IMR-90 (cell line): Measurements from ENCODE around the gene RPUSD2. TPM values are rescaled to one million over a fixed set of nuclear protein-coding genes. Genes with fewer than 3 reads are reported as not detected.

ENCODE experiments used
- ATAC-seq: fragments of 200-7000 bp; cut with Tn5 transposase; 2 replicates; pipeline ENCODE4 v1.9.1; 2020; ENCODE audit warnings: low read depth, mild to moderate bottlenecking, moderate library complexity
- BruUV-seq: library from RNA; stranded (reverse); fragments of 400-500 nt; replicated peaks from 2 replicates; lab custom pipeline; 2021; lab: Mats Ljungman, UMichigan
- CTCF ChIA-PET: fragments of 300-600 bp; formaldehyde crosslinking; extraction: SDS; loops from one replicate; lab custom pipeline; 2021; ENCODE audit warnings: antibody characterized with exemption; lab: Yijun Ruan, JAX
- POLR2A ChIA-PET: fragments of 300-600 bp; sonication (Branson Sonifier 250); formaldehyde crosslinking; loops from one replicate; lab custom pipeline; 2022; ENCODE audit warnings: antibody characterized with exemption; ENCODE audit not compliant: unreplicated experiment; lab: Charles Lee
- DNase-seq: peaks from one replicate; pipeline ENCODE4 v3.0.0; 2013
- H2AFZ ChIP-seq: replicated peaks from 2 replicates; pipeline ENCODE3; 2013; ENCODE audit warnings: low read length, mild to moderate bottlenecking; ENCODE audit not compliant: poor library complexity
- H2AK5ac ChIP-seq: 2 replicates; pipeline ENCODE4 v1.6.1; 2013; ENCODE audit warnings: low read depth, low read length, inconsistent platforms
- H2AK9ac ChIP-seq: replicated peaks from 2 replicates; pipeline ENCODE3; 2013; ENCODE audit warnings: mild to moderate bottlenecking, low read depth, low read length, moderate library complexity; ENCODE audit not compliant: poor library complexity
- H2BK120ac ChIP-seq: 2 replicates; pipeline ENCODE4 v1.6.1; 2013; ENCODE audit warnings: low read depth, low read length, inconsistent platforms
- H2BK15ac ChIP-seq: 3 replicates; pipeline ENCODE4 v1.6.1; 2013; ENCODE audit warnings: low read depth, low read length, inconsistent platforms
- H2BK20ac ChIP-seq: 2 replicates; pipeline ENCODE4 v1.6.1; 2013; ENCODE audit warnings: low read depth, mild to moderate bottlenecking, inconsistent platforms, low read length, moderate library complexity
- H2BK5ac ChIP-seq: 2 replicates; pipeline ENCODE4 v1.6.1; 2013; ENCODE audit warnings: mild to moderate bottlenecking, low read depth, low read length, inconsistent platforms; ENCODE audit not compliant: poor library complexity, severe bottlenecking
- H3K14ac ChIP-seq: replicated peaks from 2 replicates; pipeline ENCODE4 v1.6.1; 2013; ENCODE audit warnings: low read depth, low read length, inconsistent platforms
- H3K18ac ChIP-seq: 2 replicates; pipeline ENCODE4 v1.6.1; 2013; ENCODE audit warnings: low read depth, low read length, control low read depth
- H3K23ac ChIP-seq: 2 replicates; pipeline ENCODE4 v1.6.1; 2013; ENCODE audit warnings: low read depth, low read length, inconsistent platforms
- H3K27ac ChIP-seq: 2 replicates; pipeline ENCODE4 v1.5.1; 2013; ENCODE audit warnings: mild to moderate bottlenecking, control low read depth, low read length; ENCODE audit not compliant: insufficient read depth
- H3K27me3 ChIP-seq: 2 replicates; pipeline ENCODE4 v1.6.1; 2013; ENCODE audit warnings: low read length; ENCODE audit not compliant: control insufficient read depth, insufficient read depth
- H3K36me3 ChIP-seq: 2 replicates; pipeline ENCODE4 v1.6.1; 2013; ENCODE audit warnings: low read length, mixed read lengths; ENCODE audit not compliant: control insufficient read depth, insufficient read depth
- H3K4ac ChIP-seq: 2 replicates; pipeline ENCODE4 v1.6.1; 2013; ENCODE audit warnings: low read depth, low read length, inconsistent platforms
- H3K4me1 ChIP-seq: 2 replicates; pipeline ENCODE4 v1.6.1; 2013; ENCODE audit warnings: low read length, mixed read lengths; ENCODE audit not compliant: control insufficient read depth, insufficient read depth
- H3K4me2 ChIP-seq: 2 replicates; pipeline ENCODE4 v1.6.1; 2013; ENCODE audit warnings: low read depth, mild to moderate bottlenecking, control low read depth, low read length, moderate library complexity
- H3K4me3 ChIP-seq: 2 replicates; pipeline ENCODE4 v1.5.1; 2013; ENCODE audit warnings: low read depth, mild to moderate bottlenecking, control low read depth, low read length, moderate library complexity; ENCODE audit not compliant: insufficient read depth
- H3K56ac ChIP-seq: 2 replicates; pipeline ENCODE4 v1.6.1; 2013; ENCODE audit warnings: low read length, inconsistent platforms; ENCODE audit not compliant: insufficient read depth; ENCODE audit errors: extremely low read depth
- H3K79me1 ChIP-seq, 2 experiments: 2 replicates each; pipeline ENCODE4 v1.6.1; 2013; ENCODE audit warnings: low read length in 2 of 2, inconsistent platforms in 1 of 2, low read depth in 1 of 2
- H3K9ac ChIP-seq: 2 replicates; pipeline ENCODE4 v1.6.1; 2013; ENCODE audit warnings: low read depth, low read length, control low read depth
- H3K9me1 ChIP-seq: 2 replicates; pipeline ENCODE4 v1.6.1; 2013; ENCODE audit warnings: low read length, inconsistent platforms; ENCODE audit not compliant: insufficient read depth
- H3K9me3 ChIP-seq: 2 replicates; pipeline ENCODE4 v1.6.1; 2013; ENCODE audit warnings: low read length; ENCODE audit not compliant: control insufficient read depth, insufficient read depth
- H4K20me1 ChIP-seq: 2 replicates; pipeline ENCODE4 v1.6.1; 2013; ENCODE audit warnings: low read length, inconsistent platforms; ENCODE audit not compliant: insufficient read depth
- H4K5ac ChIP-seq: 2 replicates; pipeline ENCODE4 v1.6.1; 2013; ENCODE audit warnings: mild to moderate bottlenecking, low read depth, low read length, control low read depth
- H4K8ac ChIP-seq, 2 experiments: 2 replicates each; pipeline ENCODE4 v1.6.1; 2013; ENCODE audit warnings: low read depth in 2 of 2, low read length in 2 of 2, control low read depth in 1 of 2, inconsistent platforms in 1 of 2
- H4K91ac ChIP-seq: 2 replicates; pipeline ENCODE4 v1.6.1; 2013; ENCODE audit warnings: low read depth, low read length, inconsistent platforms; ENCODE audit not compliant: insufficient read depth
- BHLHE40 ChIP-seq: fragments of 150-350 bp; IDR thresholded peaks from 2 replicates; pipeline ENCODE4 v1.6.1; 2016; ENCODE audit warnings: mild to moderate bottlenecking, low read depth, low read length
- CHD1 ChIP-seq: IDR thresholded peaks from 2 replicates; pipeline ENCODE4 v1.6.1; 2012; ENCODE audit warnings: low read depth, low read length, improper control_type of control experiment
- ELK1 ChIP-seq: fragments of 150-350 bp; IDR thresholded peaks from 2 replicates; pipeline ENCODE4 v1.6.1; 2016; ENCODE audit warnings: low read depth, mild to moderate bottlenecking, low read length, moderate library complexity, borderline replicate concordance
- FOS ChIP-seq: fragments of 150-350 bp; IDR thresholded peaks from 2 replicates; pipeline ENCODE4 v1.6.1; 2016; ENCODE audit warnings: low read depth, low read length
- MAFK ChIP-seq: IDR thresholded peaks from 2 replicates; pipeline ENCODE4 v1.6.1; 2012; ENCODE audit warnings: low read depth, low read length, improper control_type of control experiment
- MAZ ChIP-seq: IDR thresholded peaks from 2 replicates; pipeline ENCODE4 v1.6.1; 2012; ENCODE audit warnings: low read depth, mild to moderate bottlenecking, low read length, improper control_type of control experiment, moderate library complexity, borderline replicate concordance
- MXI1 ChIP-seq: IDR thresholded peaks from 2 replicates; pipeline ENCODE4 v1.6.1; 2012; ENCODE audit warnings: low read depth, mild to moderate bottlenecking, low read length, moderate library complexity, borderline replicate concordance
- NFE2L2 ChIP-seq: fragments of 150-350 bp; IDR thresholded peaks from 2 replicates; pipeline ENCODE4 v1.6.1; 2016; ENCODE audit warnings: low read depth, mild to moderate bottlenecking, low read length
- POLR2A ChIP-seq: IDR thresholded peaks from 2 replicates; pipeline ENCODE4 v1.6.1; 2012; ENCODE audit warnings: mild to moderate bottlenecking, low read depth, low read length
- RAD21 ChIP-seq: IDR thresholded peaks from 2 replicates; pipeline ENCODE4 v1.6.1; 2012; ENCODE audit warnings: low read length, improper control_type of control experiment
- RCOR1 ChIP-seq: IDR thresholded peaks from 2 replicates; pipeline ENCODE4 v1.6.1; 2012; ENCODE audit warnings: mild to moderate bottlenecking, low read length, improper control_type of control experiment; ENCODE audit not compliant: insufficient replicate concordance
- RFX5 ChIP-seq: IDR thresholded peaks from 2 replicates; pipeline ENCODE4 v1.8.0; 2012; ENCODE audit warnings: low read depth, mild to moderate bottlenecking, low read length, moderate library complexity
- SMC3 ChIP-seq: fragments of 150-350 bp; IDR thresholded peaks from 2 replicates; pipeline ENCODE4 v1.6.1; 2016; ENCODE audit warnings: low read depth, mild to moderate bottlenecking, antibody characterized with exemption, low read length, moderate library complexity
- USF2 ChIP-seq: fragments of 150-350 bp; IDR thresholded peaks from 2 replicates; pipeline ENCODE4 v1.6.1; 2017; ENCODE audit warnings: mild to moderate bottlenecking, antibody characterized with exemption, low read length, low read depth
- WGBS, 2 experiments: methylation state at CpG; one replicate each; pipeline versions ENCODE4 v1.1.5 to v1.1.7; 2013; ENCODE audit warnings: missing lambda C conversion rate in 2 of 2; ENCODE audit not compliant: insufficient read length in 1 of 2; ENCODE audit errors: extremely low coverage in 2 of 2; 5-methylcytosine and 5-hydroxymethylcytosine counted together
- dilution Hi-C: fragments of 300-500 bp; cut with HindIII; formaldehyde crosslinking; loops from one replicate; pipeline ENCODE4 v1.14.3; 2018; ENCODE audit warnings: low sequenced_read_pairs; ENCODE audit not compliant: unreplicated experiment
- in situ Hi-C: fragments of 300-500 bp; cut with MboI; formaldehyde crosslinking; loops from 3 replicates; pipeline ENCODE4 v1.14.3; 2019; ENCODE audit warnings: low sequenced_read_pairs, inconsistent platforms, mixed read lengths
- intact Hi-C: fragments of 100-400 bp; cut with micrococcal nuclease; formaldehyde crosslinking; loops from 2 replicates; pipeline ENCODE4 v1.10.0; 2022
- polyA plus RNA-seq, 3 experiments: library from polyadenylated mRNA; depleted of rRNA; stranded (reverse); fragments of >200 nt; gene quantifications; 2 replicates each; pipeline ENCODE4 v1.2.3, GENCODE V29; 2012; ENCODE audit warnings: low replicate concordance in 1 of 3
- total RNA-seq: library from RNA; depleted of rRNA; stranded (reverse); fragments of >200 nt; gene quantifications from 2 replicates; pipeline ENCODE4 v1.2.3, GENCODE V29; 2012
- TF ChIP-seq, protein P1 (sequence below): conservative IDR thresholded peaks from 2 replicates; pipeline ENCODE4 v1.5.1; 2012; ENCODE audit warnings: mild to moderate bottlenecking, low read depth, low read length, improper control_type of control experiment

RPUSD2 gene
- total and polyA plus RNA-seq, 2 of the 4 experiments (the other 2 are of a cell fraction), result 7.4 to 13.4 TPM

DNA sequence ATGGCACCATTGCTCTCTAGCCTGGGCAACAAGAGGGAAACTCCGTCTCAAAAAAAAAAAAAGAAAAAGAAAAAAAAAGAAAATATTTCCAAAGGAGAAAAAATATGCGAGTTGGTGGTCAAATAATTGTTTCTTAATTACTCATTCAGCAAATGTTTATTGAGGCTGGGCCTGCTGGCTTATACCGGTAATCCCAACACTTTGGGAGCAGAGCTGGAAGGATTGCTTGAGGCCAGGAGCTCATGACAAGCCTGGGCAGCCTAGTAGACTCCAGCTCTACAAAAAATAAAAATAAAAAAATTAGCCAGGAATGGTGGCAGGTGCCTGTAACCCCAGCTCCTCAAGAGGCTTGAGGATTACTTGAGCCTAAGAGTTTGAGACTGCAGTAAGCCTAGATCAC, 29.0 kb downstream of the RPUSD2 start:
- intact Hi-C loops, result no loop called here
- H3K9me3 ChIP-seq, result no peaks in the 10 kb centered on the region
- no TSS peak for BruUV-seq
- no peak overlapping the region for H2AK9ac ChIP-seq
- no peak overlapping the region for H3K4me2 ChIP-seq
- WGBS, 2 experiments, result no CpG with 5 or more reads among the region's 3 CpGs
- DNase-seq (no peak), ATAC-seq (no peak)
- H2BK120ac ChIP-seq, result no peak overlapping the region
- H2BK20ac ChIP-seq, result no peak overlapping the region
- H2BK5ac ChIP-seq, result no peak overlapping the region
- in situ Hi-C loops, result no loop called here
- no peak overlapping the region for H3K4ac ChIP-seq
- H3K14ac ChIP-seq, result no peak overlapping the region
- CTCF ChIA-PET, result interaction anchor here (0.6 to 0.7 kb wide), 2 partner anchors 98 to 243 kb away, joined by 3 to 4 read pairs; no protein-coding TSS in a partner anchor
- H3K4me1 ChIP-seq, result no peaks in the 10 kb centered on the region
- H4K8ac ChIP-seq, result peak overlapping the region in 1 of 2 experiments; percentile 25; a peak in 1 of 4 replicates
- H2AFZ ChIP-seq, result no peak overlapping the region
- H3K36me3 ChIP-seq, result no peaks in the 10 kb centered on the region
- no peak overlapping the region for H4K91ac ChIP-seq
- H3K9me1 ChIP-seq, result no peaks in the 10 kb centered on the region
- H2BK15ac ChIP-seq, result no peak overlapping the region
- POLR2A ChIA-PET, result no interaction called here
- no peak overlapping the region for H3K56ac ChIP-seq
- no peak overlapping the region for H3K9ac ChIP-seq
- peaks cover 15 to 42% of the 10 kb centered on the region in 2 experiments for H3K79me1 ChIP-seq
- H4K5ac ChIP-seq, result no peak overlapping the region
- H4K20me1 ChIP-seq, result no peaks in the 10 kb centered on the region
- H3K27me3 ChIP-seq, result no peaks in the 10 kb centered on the region
- dilution Hi-C loops, result no loop called here
- no peak for TF ChIP-seq RAD21
- TF ChIP-seq BHLHE40, result no peak
- TF ChIP-seq CHD1, result no peak
- TF ChIP-seq NFE2L2, result no peak
- TF ChIP-seq MAFK, result no peak
- no peak for TF ChIP-seq MXI1
- TF ChIP-seq FOS, result no peak
- TF ChIP-seq RFX5, result no peak
- TF ChIP-seq MAZ, result no peak
- TF ChIP-seq USF2, result no peak
- TF ChIP-seq RCOR1, result no peak
- TF ChIP-seq ELK1, result no peak
- TF ChIP-seq, protein P1, sequence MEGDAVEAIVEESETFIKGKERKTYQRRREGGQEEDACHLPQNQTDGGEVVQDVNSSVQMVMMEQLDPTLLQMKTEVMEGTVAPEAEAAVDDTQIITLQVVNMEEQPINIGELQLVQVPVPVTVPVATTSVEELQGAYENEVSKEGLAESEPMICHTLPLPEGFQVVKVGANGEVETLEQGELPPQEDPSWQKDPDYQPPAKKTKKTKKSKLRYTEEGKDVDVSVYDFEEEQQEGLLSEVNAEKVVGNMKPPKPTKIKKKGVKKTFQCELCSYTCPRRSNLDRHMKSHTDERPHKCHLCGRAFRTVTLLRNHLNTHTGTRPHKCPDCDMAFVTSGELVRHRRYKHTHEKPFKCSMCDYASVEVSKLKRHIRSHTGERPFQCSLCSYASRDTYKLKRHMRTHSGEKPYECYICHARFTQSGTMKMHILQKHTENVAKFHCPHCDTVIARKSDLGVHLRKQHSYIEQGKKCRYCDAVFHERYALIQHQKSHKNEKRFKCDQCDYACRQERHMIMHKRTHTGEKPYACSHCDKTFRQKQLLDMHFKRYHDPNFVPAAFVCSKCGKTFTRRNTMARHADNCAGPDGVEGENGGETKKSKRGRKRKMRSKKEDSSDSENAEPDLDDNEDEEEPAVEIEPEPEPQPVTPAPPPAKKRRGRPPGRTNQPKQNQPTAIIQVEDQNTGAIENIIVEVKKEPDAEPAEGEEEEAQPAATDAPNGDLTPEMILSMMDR, result no peak
- TF ChIP-seq SMC3, result no peak
- TF ChIP-seq POLR2A, result no peak
- H2AK5ac ChIP-seq, result no peak overlapping the region
- no peak overlapping the region for H3K4me3 ChIP-seq
- no peak overlapping the region for H3K18ac ChIP-seq
- no peak overlapping the region for H3K23ac ChIP-seq
- H3K27ac ChIP-seq, result no peak overlapping the region
